Stimulated activated CD8-positive, alpha-beta memory T cell treated with anti-CD3 and anti-CD28 coated beads, Interleukin-12 subunit alpha, Interleukin-12 subunit beta, amount 100 ng/mL, for 4 hours (primary cell): ENCODE data around the gene OR56A4.
"Not testable (repeated sequence)": the region's sequence is repeated elsewhere in the genome, so short reads cannot be mapped to it uniquely, and the experiment has no call there.

ENCODE experiments used
- DNase-seq: peaks from one replicate; pipeline ENCODE4 v3.0.0-alpha.2; 2020; ENCODE audit warnings: low read depth

OR56A4 gene

DNA sequence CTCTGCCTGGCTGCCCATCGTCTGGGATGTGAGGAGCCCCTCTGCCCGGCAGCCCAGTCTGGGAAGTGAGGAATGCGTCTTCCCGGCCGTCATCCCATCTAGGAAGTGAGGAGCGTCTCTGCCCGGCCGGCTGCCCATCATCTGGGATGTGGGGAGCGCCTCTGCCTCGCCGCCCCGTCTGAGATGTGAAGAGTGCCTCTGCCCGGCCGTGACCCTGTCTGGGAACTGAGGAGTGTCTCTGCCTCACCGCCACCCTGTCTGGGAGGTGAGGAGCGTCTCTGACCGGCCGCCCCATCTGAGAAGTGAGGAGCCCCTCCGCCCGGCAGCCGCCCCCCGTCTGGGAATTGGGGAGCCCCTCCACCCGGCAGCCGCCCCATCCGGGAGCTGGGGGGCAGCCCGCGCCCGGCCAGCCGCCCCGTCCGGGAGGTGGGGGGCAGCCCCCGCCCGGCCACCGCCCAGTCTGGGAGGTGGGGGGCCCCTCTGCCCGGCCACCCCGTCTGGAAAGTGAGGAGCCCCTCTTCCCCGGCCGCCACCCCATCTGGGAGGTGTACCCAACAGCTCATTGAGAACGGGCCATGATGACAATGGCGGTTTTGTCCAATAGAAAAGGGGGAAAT is 45.9 kb downstream of the OR56A4 start:
- not testable (repeated sequence) for DNase-seq

DNA sequence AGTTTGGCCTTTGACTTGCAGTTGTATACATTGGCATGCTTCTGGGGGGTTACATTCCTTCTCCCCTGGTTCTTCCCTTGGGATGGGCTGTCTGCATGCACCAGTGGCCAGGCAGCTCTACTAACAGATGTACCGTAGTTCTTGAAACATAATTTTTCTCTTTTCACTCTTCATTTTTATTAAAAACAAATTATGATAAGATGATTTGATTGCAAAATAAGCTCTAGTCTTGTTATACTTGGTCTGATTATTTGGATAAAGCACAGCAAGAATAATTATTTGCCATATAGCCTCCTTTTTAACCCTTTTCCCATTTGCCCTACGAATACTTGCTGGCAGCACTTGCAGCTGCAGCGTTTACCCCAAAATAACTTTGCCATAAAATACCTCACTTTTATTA is 51.2 kb downstream of the OR56A4 start:
- DNase-seq = no peak
